Hypothalamus (tissue), 51 donors: ENCODE measurements around the gene MSX2.
"Not testable (repeated sequence)": the region's sequence is repeated elsewhere in the genome, so short reads cannot be mapped to it uniquely, and the experiment has no call there.

Experiments used
- DNase-seq, 51 donors: peaks; one replicate each; lab custom pipeline; 2025; lab: John Stamatoyannopoulos, UW

The MSX2 gene

GRCh38 chr5:174732036-174733020 is 7.9 kb downstream of the MSX2 start:
- DNase-seq = no peak

GRCh38 chr5:174733091-174733690 is 8.8 kb downstream of the MSX2 start:
- DNase-seq = no peak

GRCh38 chr5:174733836-174734235 is 9.5 kb downstream of the MSX2 start:
- DNase-seq = no peak

GRCh38 chr5:174734571-174735497 is 10.5 kb downstream of the MSX2 start:
- no peak for DNase-seq

- peak in 9 of 51 donors; percentile 3 to 39 (median 23) for DNase-seq
Measured at GRCh38 chr5:174735498-174736330, 11.3 kb downstream of the MSX2 start.

- no peak for DNase-seq
Measured at GRCh38 chr5:174736331-174736721, 11.9 kb downstream of the MSX2 start.

- DNase-seq = no peak
Measured at GRCh38 chr5:174736777-174737176, 12.4 kb downstream of the MSX2 start.

GRCh38 chr5:174737330-174737729 is 12.9 kb downstream of the MSX2 start:
- DNase-seq = no peak

GRCh38 chr5:174741352-174741751 is 17.0 kb downstream of the MSX2 start:
- DNase-seq = no peak

- DNase-seq = no peak
Measured at GRCh38 chr5:174744896-174745295, 20.5 kb downstream of the MSX2 start.

GRCh38 chr5:174745590-174746103 is 21.3 kb downstream of the MSX2 start:
- DNase-seq = no peak

- DNase-seq = no peak
Measured at GRCh38 chr5:174750711-174751110, 26.3 kb downstream of the MSX2 start.

GRCh38 chr5:174751154-174752000 is 27.0 kb downstream of the MSX2 start:
- DNase-seq = peak in 12 of 51 donors; percentile 1 to 36 (median 16)

- DNase-seq = no peak
Measured at GRCh38 chr5:174752121-174752520, 27.7 kb downstream of the MSX2 start.

- DNase-seq = peak in 1 of 51 donors; percentile 1
Measured at GRCh38 chr5:174755106-174755505, 30.7 kb downstream of the MSX2 start.

- DNase-seq = no peak
Measured at GRCh38 chr5:174759091-174759490, 34.7 kb downstream of the MSX2 start.

- no peak for DNase-seq
Measured at GRCh38 chr5:174760721-174761120, 36.3 kb downstream of the MSX2 start.

GRCh38 chr5:174761341-174761740 is 37.0 kb downstream of the MSX2 start:
- DNase-seq = not testable (repeated sequence)

- DNase-seq = no peak
Measured at GRCh38 chr5:174764309-174764708, 39.9 kb downstream of the MSX2 start.
